Prostate gland (tissue), 2 donors: Measurements from ENCODE around the gene PLA2G2C. TPM values are rescaled to one million over a fixed set of nuclear protein-coding genes. Genes with fewer than 3 reads are reported as not detected.
"Not testable (repeated sequence)": the region's sequence is repeated elsewhere in the genome, so short reads cannot be mapped to it uniquely, and the experiment has no call there.

Experiments
- DNase-seq: peaks from one replicate; pipeline ENCODE4 v3.0.0-alpha.2; 2019; ENCODE audit warnings: low spot score
- H3K27ac ChIP-seq, 2 donors: fragments of 200-600 bp; sonication (generic); 2 replicates each; pipeline ENCODE4 v1.5.1; 2017 to 2019
- H3K27me3 ChIP-seq: fragments of 200-600 bp; sonication (generic); replicated peaks from 2 replicates; pipeline ENCODE4 v1.5.1; 2019; ENCODE audit not compliant: insufficient read depth
- H3K36me3 ChIP-seq, 2 donors: fragments of 200-600 bp; sonication (generic); 1 replicate in 1 of 2; 2 replicates in 1 of 2; pipeline versions ENCODE4 v1.5.1 to v1.8.1; 2017 to 2019
- H3K4me1 ChIP-seq: fragments of 200-600 bp; sonication (generic); replicated peaks from 2 replicates; pipeline ENCODE4 v1.5.1; 2019
- H3K4me3 ChIP-seq, 2 donors: fragments of 200-600 bp; sonication (generic); 2 replicates each; pipeline ENCODE4 v1.5.1; 2017 to 2019
- H3K9me3 ChIP-seq: fragments of 200-600 bp; sonication (generic); 2 replicates; pipeline ENCODE4 v1.5.1; 2017
- POLR2A ChIP-seq: fragments of 450-650 bp; IDR thresholded peaks from one replicate; pipeline ENCODE4 v1.6.1; 2016; ENCODE audit warnings: antibody characterized with exemption, mild to moderate bottlenecking
- POLR2AphosphoS5 ChIP-seq: sonication (generic); formaldehyde crosslinking; IDR thresholded peaks from one replicate; pipeline ENCODE4 v1.6.1; 2017; ENCODE audit warnings: antibody characterized with exemption
- WGBS: methylation state at CpG from one replicate; pipeline ENCODE4 v1.1.5; 2018; 5-methylcytosine and 5-hydroxymethylcytosine counted together
- intact Hi-C: fragments of 100-400 bp; cut with DNase I; formaldehyde crosslinking; loops from one replicate; pipeline ENCODE4 v1.14.2; 2022
- total RNA-seq, 2 donors: library from RNA; depleted of rRNA; stranded (reverse); fragments of >200 nt; gene quantifications; one replicate each; pipeline ENCODE4 v1.1.0, GENCODE V29; 2016
- TF ChIP-seq, protein P1 (sequence below), 4 experiments: fragments of 200-600 bp in 2 of 4; fragments of 450-650 bp in 2 of 4; sonication (generic) in 2 of 4; IDR thresholded peaks; 1 replicate in 3 of 4; 2 replicates in 1 of 4; pipeline ENCODE4 v1.5.1; 2016 to 2019; ENCODE audit warnings: antibody characterized with exemption in 4 of 4, mild to moderate bottlenecking in 2 of 4, moderate library complexity in 2 of 4

Gene PLA2G2C
- total RNA-seq, 2 donors from 2014 or later, result 0.23 TPM; not detected in 1

DNA sequence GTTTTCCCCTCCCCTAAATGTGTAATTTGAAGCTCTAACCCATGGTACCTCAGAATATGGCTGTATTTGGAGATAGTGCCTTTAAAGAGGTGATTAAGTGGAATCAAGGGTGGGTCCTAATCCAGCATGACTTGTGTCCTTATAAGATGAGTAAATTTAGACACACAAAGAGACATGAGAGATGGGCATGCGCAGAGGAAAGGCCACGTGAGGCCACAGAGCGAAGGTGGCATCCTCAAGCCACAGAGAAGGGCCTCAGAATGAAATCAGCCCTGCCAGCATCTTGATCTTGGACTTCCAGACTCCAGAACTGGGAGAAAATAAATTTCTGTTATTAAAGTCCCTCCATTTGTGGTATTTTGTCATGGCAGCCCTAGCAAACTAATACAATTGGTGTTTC is 50.1 kb downstream of the PLA2G2C start:
- WGBS, result 94% methylated on average over 3 of the region's 3 CpGs

DNA sequence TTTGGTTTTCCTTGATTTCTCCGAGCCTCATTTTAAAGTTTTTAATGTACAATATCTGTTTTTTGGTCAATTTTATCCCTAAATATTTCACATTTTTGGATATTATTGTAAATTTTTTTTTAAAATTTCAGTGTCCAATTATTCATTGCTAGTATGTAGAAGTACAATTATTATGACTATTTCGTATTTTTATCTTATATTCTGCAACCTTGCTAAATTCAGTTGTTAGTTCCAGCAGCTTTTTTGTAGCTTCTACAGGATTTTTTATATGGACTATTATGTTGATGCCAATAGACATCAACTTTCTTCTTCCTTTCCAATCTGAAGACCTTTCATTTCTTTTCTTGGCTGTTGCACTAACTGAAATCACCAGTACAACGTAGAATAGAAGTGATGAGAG is 51.3 kb downstream of the PLA2G2C start:
- Histone ChIP-seq H3K27me3 (no peaks in the 10 kb centered on the region), H3K4me3 (no peak overlapping the region), H3K27ac (no peak overlapping the region), H3K9me3 (no peaks in the 10 kb centered on the region), H3K36me3 (no peaks in the 10 kb centered on the region), H3K4me1 (peaks cover 5% of the 10 kb centered on the region)
- DNase-seq, result no peak
- intact Hi-C loops, result no loop called here
- TF ChIP-seq, protein P1, sequence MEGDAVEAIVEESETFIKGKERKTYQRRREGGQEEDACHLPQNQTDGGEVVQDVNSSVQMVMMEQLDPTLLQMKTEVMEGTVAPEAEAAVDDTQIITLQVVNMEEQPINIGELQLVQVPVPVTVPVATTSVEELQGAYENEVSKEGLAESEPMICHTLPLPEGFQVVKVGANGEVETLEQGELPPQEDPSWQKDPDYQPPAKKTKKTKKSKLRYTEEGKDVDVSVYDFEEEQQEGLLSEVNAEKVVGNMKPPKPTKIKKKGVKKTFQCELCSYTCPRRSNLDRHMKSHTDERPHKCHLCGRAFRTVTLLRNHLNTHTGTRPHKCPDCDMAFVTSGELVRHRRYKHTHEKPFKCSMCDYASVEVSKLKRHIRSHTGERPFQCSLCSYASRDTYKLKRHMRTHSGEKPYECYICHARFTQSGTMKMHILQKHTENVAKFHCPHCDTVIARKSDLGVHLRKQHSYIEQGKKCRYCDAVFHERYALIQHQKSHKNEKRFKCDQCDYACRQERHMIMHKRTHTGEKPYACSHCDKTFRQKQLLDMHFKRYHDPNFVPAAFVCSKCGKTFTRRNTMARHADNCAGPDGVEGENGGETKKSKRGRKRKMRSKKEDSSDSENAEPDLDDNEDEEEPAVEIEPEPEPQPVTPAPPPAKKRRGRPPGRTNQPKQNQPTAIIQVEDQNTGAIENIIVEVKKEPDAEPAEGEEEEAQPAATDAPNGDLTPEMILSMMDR (IDR thresholded peaks at IDR 0.05), result no peak
- WGBS, result 93% methylated on average over 3 of the region's 3 CpGs

More for the DNA sequence above, 50.1 kb downstream of the PLA2G2C start:
- peaks cover 6% of the 10 kb centered on the region for H3K4me1 ChIP-seq
- H3K4me3 ChIP-seq, result no peak overlapping the region
- DNase-seq, result no peak
- H3K9me3 ChIP-seq, result no peaks in the 10 kb centered on the region
- no peaks in the 10 kb centered on the region for H3K36me3 ChIP-seq
- intact Hi-C loops, result no loop called here
- H3K27ac ChIP-seq, result no peak overlapping the region
- TF ChIP-seq POLR2AphosphoS5 (no peak), POLR2A (no peak)
- TF ChIP-seq, protein P1 (IDR thresholded peaks at IDR 0.05), result no peak
- no peaks in the 10 kb centered on the region for H3K27me3 ChIP-seq

DNA sequence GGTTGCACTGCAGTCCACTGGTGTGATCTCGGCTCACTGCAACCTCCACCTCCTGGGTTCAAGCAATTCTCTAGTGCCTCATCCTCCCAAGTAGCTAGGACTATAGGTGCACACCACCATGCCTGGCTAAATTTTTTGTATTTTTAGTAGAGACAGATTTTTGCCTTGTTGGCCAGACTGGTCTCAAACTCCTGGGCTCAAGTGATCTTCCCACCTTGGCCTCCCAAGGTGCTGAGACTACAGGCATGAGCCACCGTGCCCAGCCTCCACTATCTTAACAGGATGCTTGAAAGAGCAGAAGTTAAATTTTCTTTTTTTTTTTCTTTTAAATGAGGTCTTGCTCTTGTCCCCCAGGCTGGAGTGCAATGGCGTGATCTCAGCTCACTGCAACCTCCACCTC is 55.8 kb downstream of the PLA2G2C start:
- H3K4me3 ChIP-seq, H3K27ac ChIP-seq, H3K27me3 ChIP-seq, DNase-seq, H3K4me1 ChIP-seq, H3K9me3 ChIP-seq, intact Hi-C loops, H3K36me3 ChIP-seq: not testable (repeated sequence)
- 99% methylated on average over 3 of the region's 3 CpGs for WGBS

DNA sequence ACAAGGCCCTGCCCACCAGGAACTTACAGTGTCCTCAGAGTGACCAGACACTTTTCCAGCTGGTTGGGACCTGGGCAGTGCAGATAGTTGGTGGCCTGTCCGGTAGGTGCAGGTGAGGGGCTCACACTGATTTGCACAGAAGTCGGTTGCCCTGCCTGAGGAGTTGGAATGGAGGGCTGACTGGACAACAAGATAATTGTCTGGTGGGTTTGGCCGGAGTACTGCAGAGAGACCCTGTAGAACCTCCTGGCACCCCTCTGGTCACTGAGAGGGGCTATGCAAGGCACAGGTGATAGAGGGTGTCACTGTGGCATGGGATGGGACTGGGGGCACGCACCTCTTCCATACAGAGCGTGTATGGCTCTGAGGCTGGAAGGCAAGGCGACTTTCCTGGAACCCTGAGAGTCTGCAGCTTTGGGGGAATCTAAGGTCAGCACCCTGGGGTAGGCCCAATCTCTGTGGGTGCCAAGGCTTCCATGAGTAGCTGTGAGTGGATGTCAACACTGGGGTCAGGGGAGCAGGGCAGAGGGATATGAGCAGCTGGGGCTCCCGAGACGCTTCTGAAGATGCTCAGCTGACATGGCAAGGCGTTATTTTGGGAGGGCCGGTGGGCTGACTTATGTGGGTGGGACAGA is 59.4 kb downstream of the PLA2G2C start:
- Histone ChIP-seq H3K27ac (no peak overlapping the region), H3K36me3 (no peaks in the 10 kb centered on the region), H3K27me3 (no peaks in the 10 kb centered on the region), H3K4me1 (no peaks in the 10 kb centered on the region), H3K9me3 (no peaks in the 10 kb centered on the region), H3K4me3 (no peak overlapping the region)
- TF ChIP-seq, protein P1 (IDR thresholded peaks at IDR 0.05), result no peak
- TF ChIP-seq POLR2A (no peak), POLR2AphosphoS5 (no peak)
- intact Hi-C loops, result no loop called here
- 91% methylated on average over 10 of the region's 10 CpGs for WGBS
- no peak for DNase-seq

DNA sequence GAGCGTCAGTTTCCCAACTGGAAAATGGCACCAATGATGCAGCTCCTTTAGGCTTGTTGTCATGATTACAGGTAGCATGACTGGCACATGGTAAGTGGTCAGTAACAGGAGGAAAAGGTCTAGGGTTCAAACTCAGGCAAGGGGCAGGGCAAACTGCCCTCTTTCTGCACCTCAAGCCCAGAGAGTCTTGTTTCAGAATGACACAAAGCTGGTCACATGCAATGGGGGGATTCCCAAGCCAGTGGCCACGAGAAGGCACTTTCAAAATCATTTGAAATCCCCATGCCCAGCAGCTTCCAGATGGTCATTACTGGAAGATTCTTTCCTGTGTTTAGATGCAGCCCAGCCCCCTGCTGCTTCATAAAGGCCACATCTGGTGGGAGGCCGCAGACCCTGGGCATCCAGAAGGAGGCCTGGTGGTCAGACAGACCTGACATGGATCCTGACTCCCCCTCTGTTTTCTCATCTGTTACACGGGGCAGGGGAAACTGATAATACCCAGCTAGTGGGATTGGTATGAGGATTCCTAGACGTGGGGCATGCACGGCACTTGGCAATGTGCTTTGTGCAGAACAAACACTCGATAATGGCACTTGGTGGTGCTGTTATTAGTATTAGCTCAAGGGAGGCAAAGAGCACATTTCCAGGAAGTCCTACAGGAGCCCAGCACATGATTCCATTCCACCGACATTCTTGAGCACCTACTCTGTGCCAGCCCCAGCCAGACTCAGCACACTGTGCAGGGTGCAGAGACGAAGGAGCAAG is 60.1 kb downstream of the PLA2G2C start:
- Histone ChIP-seq H3K4me1 (no peaks in the 10 kb centered on the region), H3K27me3 (no peaks in the 10 kb centered on the region), H3K27ac (no peak overlapping the region), H3K4me3 (no peak overlapping the region), H3K36me3 (no peaks in the 10 kb centered on the region), H3K9me3 (no peaks in the 10 kb centered on the region)
- 77% methylated on average over 9 of the region's 9 CpGs for WGBS
- TF ChIP-seq POLR2A (no peak), POLR2AphosphoS5 (no peak)
- intact Hi-C loops, result no loop called here
- no peak for DNase-seq

DNA sequence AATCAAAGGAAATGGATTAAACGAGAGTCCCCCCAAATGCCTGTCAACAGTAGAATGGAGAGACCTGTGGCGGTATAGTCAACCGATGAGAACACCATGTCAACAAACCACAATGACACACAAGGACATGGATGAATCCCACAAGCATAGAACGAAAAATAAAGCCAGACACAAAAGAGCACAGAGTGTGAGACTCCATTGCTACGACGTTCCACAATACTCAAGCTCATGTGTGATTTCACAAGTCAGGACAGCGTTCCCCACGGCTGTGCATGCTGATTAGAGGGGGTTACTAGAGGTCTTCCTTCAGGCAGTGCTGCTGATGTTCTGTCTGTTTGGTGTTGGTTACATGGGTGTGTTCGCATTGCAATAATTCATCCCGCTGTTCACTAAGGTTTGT is 61.2 kb downstream of the PLA2G2C start:
- no peak for TF ChIP-seq POLR2AphosphoS5
- TF ChIP-seq POLR2A, result no peak
- TF ChIP-seq, protein P1 (IDR thresholded peaks at IDR 0.05), result no peak
- 65% methylated on average over 10 of the region's 10 CpGs for WGBS
- Histone ChIP-seq H3K4me1 (no peaks in the 10 kb centered on the region), H3K27me3 (no peaks in the 10 kb centered on the region), H3K36me3 (no peaks in the 10 kb centered on the region), H3K27ac (no peak overlapping the region), H3K9me3 (no peaks in the 10 kb centered on the region), H3K4me3 (no peak overlapping the region)
- DNase-seq, result no peak
- intact Hi-C loops, result no loop called here
